ENCODE results near the gene MCTP2. TPM values are rescaled to one million over a fixed set of nuclear protein-coding genes. Genes with fewer than 3 reads are reported as not detected.

MCTP2 gene
- 10 to 100 TPM; 35.2 to 84.0 (median 61.2) TPM for total RNA-seq

- Histone ChIP-seq H3K27ac (peak within 1 kb of the TSS; percentile 70 to 87 (median 73)), H3K4me3 (replicated peaks in 1 of 3) (peak within 1 kb of the TSS; percentile 39 to 69 (median 58)), H3K9me3 (no peaks in the 10 kb centered on the region), H3K4me1 (peaks cover 7 to 9% of the 10 kb centered on the region in 2 donors), H3K27me3 (no peaks in the 10 kb centered on the region), H3K36me3 (no peaks in the 10 kb centered on the region)
- intact Hi-C loops (cut with DNase I): no loop called here
- WGBS, 2 donors: 3 to 5% methylated on average over 29 to 37 of the region's 66 CpGs
- DNase-seq: peak; percentile 92 to 93
- TF ChIP-seq CTCF (IDR thresholded peaks at IDR 0.05) (peak in 2 of 6 experiments; percentile 10 to 12), POLR2A (IDR thresholded peaks at IDR 0.05) (peak in 1 of 2 donors; percentile 80)
Measured at GRCh38 chr15:94230883-94231722, at the start of gene MCTP2. Gene MCTP2, plus strand, starts transcription at chr15:94231561. Its CDS starts 66,705 bp downstream, at chr15:94298266.

GRCh38 chr15:94182883-94183282 is 48.5 kb upstream of the MCTP2 start:
- no peak for DNase-seq
- TF ChIP-seq POLR2A (IDR thresholded peaks at IDR 0.05) (no peak), CTCF (IDR thresholded peaks at IDR 0.05) (no peak)
- Histone ChIP-seq H3K36me3 (no peaks in the 10 kb centered on the region), H3K27ac (no peak overlapping the region), H3K4me1 (no peaks in the 10 kb centered on the region), H3K27me3 (no peaks in the 10 kb centered on the region), H3K4me3 (replicated peaks in 1 of 3) (no peak overlapping the region), H3K9me3 (no peaks in the 10 kb centered on the region)
- intact Hi-C loops (cut with DNase I): no loop called here
- WGBS, 2 donors: 85 to 91% methylated on average over 4 of the region's 4 CpGs

- H3K9me3 ChIP-seq: no peaks in the 10 kb centered on the region
- no peaks in the 10 kb centered on the region for H3K27me3 ChIP-seq
- H3K27ac ChIP-seq: no peak overlapping the region
- no peak overlapping the region for H3K4me3 ChIP-seq (replicated peaks in 1 of 3)
- TF ChIP-seq CTCF (IDR thresholded peaks at IDR 0.05) (no peak), POLR2A (IDR thresholded peaks at IDR 0.05) (no peak)
- DNase-seq: no peak
- intact Hi-C loops (cut with DNase I): no loop called here
- 82 to 85% methylated on average over 9 of the region's 9 CpGs for WGBS, 2 donors
- H3K4me1 ChIP-seq: no peaks in the 10 kb centered on the region
- H3K36me3 ChIP-seq: no peaks in the 10 kb centered on the region
Measured at GRCh38 chr15:94185547-94186236, 45.7 kb upstream of the MCTP2 start.

GRCh38 chr15:94186770-94187331 is 44.5 kb upstream of the MCTP2 start:
- H3K36me3 ChIP-seq: no peaks in the 10 kb centered on the region
- no peaks in the 10 kb centered on the region for H3K9me3 ChIP-seq
- H3K4me3 ChIP-seq (replicated peaks in 1 of 3): no peak overlapping the region
- WGBS, 2 donors: 87 to 90% methylated on average over 4 of the region's 4 CpGs
- H3K4me1 ChIP-seq: no peaks in the 10 kb centered on the region
- no peak overlapping the region for H3K27ac ChIP-seq
- intact Hi-C loops (cut with DNase I): no loop called here
- DNase-seq: no peak
- TF ChIP-seq CTCF (IDR thresholded peaks at IDR 0.05) (no peak), POLR2A (IDR thresholded peaks at IDR 0.05) (no peak)
- no peaks in the 10 kb centered on the region for H3K27me3 ChIP-seq
